ENCODE data around the gene UCP2.

- TF ChIP-seq, protein P1, sequence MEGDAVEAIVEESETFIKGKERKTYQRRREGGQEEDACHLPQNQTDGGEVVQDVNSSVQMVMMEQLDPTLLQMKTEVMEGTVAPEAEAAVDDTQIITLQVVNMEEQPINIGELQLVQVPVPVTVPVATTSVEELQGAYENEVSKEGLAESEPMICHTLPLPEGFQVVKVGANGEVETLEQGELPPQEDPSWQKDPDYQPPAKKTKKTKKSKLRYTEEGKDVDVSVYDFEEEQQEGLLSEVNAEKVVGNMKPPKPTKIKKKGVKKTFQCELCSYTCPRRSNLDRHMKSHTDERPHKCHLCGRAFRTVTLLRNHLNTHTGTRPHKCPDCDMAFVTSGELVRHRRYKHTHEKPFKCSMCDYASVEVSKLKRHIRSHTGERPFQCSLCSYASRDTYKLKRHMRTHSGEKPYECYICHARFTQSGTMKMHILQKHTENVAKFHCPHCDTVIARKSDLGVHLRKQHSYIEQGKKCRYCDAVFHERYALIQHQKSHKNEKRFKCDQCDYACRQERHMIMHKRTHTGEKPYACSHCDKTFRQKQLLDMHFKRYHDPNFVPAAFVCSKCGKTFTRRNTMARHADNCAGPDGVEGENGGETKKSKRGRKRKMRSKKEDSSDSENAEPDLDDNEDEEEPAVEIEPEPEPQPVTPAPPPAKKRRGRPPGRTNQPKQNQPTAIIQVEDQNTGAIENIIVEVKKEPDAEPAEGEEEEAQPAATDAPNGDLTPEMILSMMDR (IDR thresholded peaks at IDR 0.05) = no peak
- TF ChIP-seq POLR2AphosphoS5 (IDR thresholded peaks at IDR 0.05) (no peak), POLR2A (IDR thresholded peaks at IDR 0.05) (no peak)
Measured at GRCh38 chr11:73972620-73973449, 9.8 kb downstream of the UCP2 start.

Data from transverse colon (tissue), 4 donors.